K562 (cell line): Measurements from ENCODE around the gene LRRC49. TPM values are rescaled to one million over a fixed set of nuclear protein-coding genes. Genes with fewer than 3 reads are reported as not detected.

Experiments used
- CBX8 ChIP-seq: fragments of 200-600 bp; sonication (generic); IDR thresholded peaks from 2 replicates; pipeline ENCODE4 v1.6.1; 2012; ENCODE audit warnings: borderline replicate concordance, mixed run types, low read depth, mild to moderate bottlenecking, moderate library complexity, mixed read lengths, low read length, control low read depth, inconsistent platforms; ENCODE audit not compliant: poor library complexity, severe bottlenecking; ENCODE audit errors: extremely low read depth
- CHD7 ChIP-seq: fragments of 200-600 bp; sonication (generic); IDR thresholded peaks from one replicate; pipeline ENCODE4 v1.6.1; 2012; ENCODE audit warnings: mild to moderate bottlenecking, low read depth, low read length, inconsistent platforms
- DPF2 ChIP-seq: fragments of 450-650 bp; IDR thresholded peaks from 2 replicates; pipeline ENCODE4 v1.6.1; 2016
- ELF1 ChIP-seq: fragments of 200-800 bp; sonication (Bioruptor generic); IDR thresholded peaks from 2 replicates; pipeline ENCODE4 v1.6.1; 2016; ENCODE audit warnings: missing genetic modification characterization, missing compliant biosample characterization
- ELF2 ChIP-seq: fragments of 250-450 bp; sonication (Bioruptor Pico); IDR thresholded peaks from 2 replicates; pipeline ENCODE4 v1.5.0; 2021; ENCODE audit warnings: mild to moderate bottlenecking
- KAT2B ChIP-seq: IDR thresholded peaks from one replicate; pipeline ENCODE4 v1.6.1; 2012; ENCODE audit warnings: low read depth, mild to moderate bottlenecking, control low read depth, inconsistent platforms, low read length, moderate library complexity
- MYNN ChIP-seq, 2 experiments: sonication (generic); formaldehyde crosslinking in 1 of 2; IDR thresholded peaks; 2 replicates each; pipeline versions ENCODE4 v1.5.0 to v1.6.1; 2016 to 2020; ENCODE audit warnings: antibody characterized with exemption in 1 of 2, missing genetic modification reagents in 1 of 2
- POLR2B ChIP-seq: fragments of 450-650 bp; IDR thresholded peaks from 2 replicates; pipeline ENCODE4 v1.6.1; 2018; ENCODE audit warnings: low read depth; ENCODE audit not compliant: partially characterized antibody
- SRSF1 ChIP-seq: fragments of 200-400 bp; formaldehyde crosslinking; IDR thresholded peaks from 2 replicates; pipeline ENCODE4 v1.6.1; 2017; ENCODE audit warnings: mild to moderate bottlenecking, low read depth, low read length, moderate library complexity
- ZNF121 ChIP-seq: sonication (generic); formaldehyde crosslinking; conservative IDR thresholded peaks from 2 replicates; pipeline ENCODE4 v1.8.0; 2022; ENCODE audit warnings: missing genetic modification reagents
- ZNF133 ChIP-seq: fragments of 250-450 bp; sonication (Bioruptor Pico); IDR thresholded peaks from 2 replicates; pipeline ENCODE4 v1.4.0; 2020; ENCODE audit warnings: mild to moderate bottlenecking
- polyA plus RNA-seq, 8 experiments: library from polyadenylated mRNA; depleted of rRNA in 4 of 8; stranded (reverse) in 5 of 8; unstranded in 3 of 8; fragments of >200 nt; fragmentation: Nextera tagmentation in 2 of 8; fragmentation: Illumina TruSeq in 1 of 8; extraction: Ambion mirVana in 2 of 8; extraction: Trizol in 1 of 8; gene quantifications; 2 replicates each; pipeline versions ENCODE4 v1.2.1 to v1.2.3, GENCODE V29; 2011 to 2014; ENCODE audit warnings: inconsistent platforms in 1 of 8, missing spikeins in 1 of 8
- total RNA-seq, 7 experiments: library from RNA; depleted of rRNA in 6 of 7; stranded (reverse); fragments of >200 nt in 6 of 7; fragmentation: Illumina TruSeq in 2 of 7; extraction: Trizol in 2 of 7; gene quantifications; 2 replicates each; pipeline versions ENCODE4 v1.2.1 to v1.2.3, GENCODE V29; 2011 to 2021; ENCODE audit warnings: low replicate concordance in 1 of 7

Gene LRRC49
- total and polyA plus RNA-seq, 9 of the 15 experiments (the other 6 are each of a cell fraction or from before 2014, with no cell fraction given): 0.32 TPM; not detected in 8

GRCh38 chr15:71052356-71052755 lies 159.7 kb downstream of the LRRC49 start (continued):
- TF ChIP-seq CHD7 (no peak), CBX8 (no peak), ZNF121 (CRISPR knock-in tag) (no peak), KAT2B (no peak), SRSF1 (no peak), POLR2B (no peak), MYNN (IDR thresholded peaks at IDR 0.05) (no peak), MYNN (CRISPR knock-in tag; IDR thresholded peaks at IDR 0.05) (no peak), DPF2 (no peak), ZNF133 (CRISPR knock-in tag) (no peak), ELF1 (no peak), ELF2 (CRISPR knock-in tag) (no peak)
